ENCODE data around the gene HSPBP1. TPM values are rescaled to one million over a fixed set of nuclear protein-coding genes. Genes with fewer than 3 reads are reported as not detected.

Gene HSPBP1
- total RNA-seq, 1 experiment from 2014 or later, result 63.0 TPM

DNA sequence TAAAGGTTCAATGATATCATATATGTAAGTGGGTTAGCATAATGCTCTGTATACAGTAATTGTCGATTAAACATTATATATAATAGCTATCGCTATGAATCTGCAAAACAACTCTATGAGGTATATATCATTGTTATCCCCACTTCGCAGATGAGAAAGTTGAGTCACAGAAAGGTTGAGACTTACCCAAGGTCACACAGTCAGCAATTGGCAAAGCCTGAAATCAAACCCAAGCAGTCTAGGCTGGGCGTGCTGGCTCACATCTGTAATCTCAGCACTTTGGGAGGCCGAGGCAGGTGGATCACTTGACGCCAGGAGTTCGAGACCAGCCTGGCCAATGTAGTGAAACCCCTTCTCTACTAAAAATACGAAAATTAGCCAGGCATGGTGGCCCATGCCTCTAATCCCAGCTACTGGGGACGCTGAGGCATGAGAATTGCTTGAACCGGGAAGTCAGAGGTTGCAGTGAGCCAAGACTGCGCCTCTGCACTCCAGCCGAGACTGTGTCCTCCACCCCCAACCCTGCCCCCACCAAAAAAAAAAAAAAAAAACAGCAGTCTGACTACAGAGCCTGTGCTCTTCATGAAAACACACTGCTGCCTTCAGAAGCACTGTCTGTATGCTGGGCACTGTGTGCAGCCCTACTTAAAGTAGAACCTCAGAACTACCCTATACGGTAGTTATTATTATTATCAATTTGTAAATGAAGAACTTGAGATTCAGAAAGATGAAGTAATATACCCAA, 1.3 kb downstream of the HSPBP1 start:
- intact Hi-C loops (cut with micrococcal nuclease), result no loop called here
- DNase-seq (ENCODE audit: low read depth, low spot score) (no peak), ATAC-seq (no peak)
- H3K36me3 ChIP-seq (ENCODE audit: control insufficient read depth in 1 of 2, insufficient read depth in 2 of 2, low read length in 2 of 2), result peaks cover 7 to 15% of the 10 kb centered on the region in 2 experiments; a peak in 3 of 4 replicates
- peak overlapping the region; percentile 100 for H3K4me2 ChIP-seq (ENCODE audit: low read length)
- peaks cover 18 to 28% of the 10 kb centered on the region in 2 experiments for H3K4me1 ChIP-seq (ENCODE audit: control insufficient read depth in 1 of 2, insufficient read depth in 2 of 2, low read length in 2 of 2)
- no peak for TF ChIP-seq CBX3 (IDR thresholded peaks at IDR 0.05; ENCODE audit: low read depth)
- no peaks in the 10 kb centered on the region for H3K27me3 ChIP-seq (ENCODE audit: insufficient read depth, low read length)
- POLR2A ChIA-PET, result interaction anchor here (1.3 to 3.3 kb wide), 2 partner anchors 9 to 19 kb away, joined by 3 to 26 read pairs; partner anchors contain the start of gene PPP6R1
- H3K4me3 ChIP-seq (replicated peaks in 1 of 2; ENCODE audit: low read depth in 1 of 2, low read length in 2 of 2), result peak overlapping the region; percentile 97 to 99
- peaks cover 16% of the 10 kb centered on the region for H3K79me2 ChIP-seq (ENCODE audit: insufficient read depth, low read length)
- H2AFZ ChIP-seq (ENCODE audit: low read depth, low read length, poor library complexity, severe bottlenecking), result no peak overlapping the region
- H3K9ac ChIP-seq (ENCODE audit: low read length), result peak overlapping the region; percentile 89
- no peaks in the 10 kb centered on the region for H3K9me2 ChIP-seq (ENCODE audit: insufficient read depth)
- no TSS peak for BruUV-seq (replicated peaks)
- no peaks in the 10 kb centered on the region for H3K9me3 ChIP-seq (ENCODE audit: control insufficient read depth in 1 of 2, insufficient read depth in 1 of 2, low read depth in 1 of 2, low read length in 2 of 2)
- CTCF ChIA-PET, result no interaction called here
- no peaks in the 10 kb centered on the region for H4K20me1 ChIP-seq (ENCODE audit: insufficient read depth)
- RAD21 ChIA-PET (ENCODE audit: low non-redundant PET in 1 of 2, low total read pairs in 2 of 2, uncharacterized antibody in 2 of 2, unreplicated experiment in 2 of 2), result no interaction called here
- H3K27ac ChIP-seq (ENCODE audit: low read depth, low read length), result no peak overlapping the region

DNA sequence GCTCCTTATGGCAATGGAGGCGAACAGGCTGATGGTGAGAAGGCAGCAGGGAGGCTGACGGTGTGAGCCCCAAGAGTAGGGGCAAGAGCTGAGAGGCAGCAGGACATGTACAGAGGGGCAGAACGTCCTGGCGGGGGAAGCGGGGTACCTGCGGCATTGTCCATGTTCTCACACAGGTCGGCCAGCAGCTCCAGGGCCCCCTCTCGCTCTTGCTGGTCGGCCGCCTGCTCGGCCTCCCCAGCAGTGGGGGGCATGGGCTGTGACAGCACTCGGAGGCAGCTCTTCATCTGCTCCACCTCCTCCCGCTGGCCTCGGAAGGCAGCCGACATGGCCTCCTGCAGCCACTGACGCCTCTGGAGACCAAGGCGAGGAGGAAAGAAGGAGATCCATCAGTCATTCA, 2.4 kb downstream of the HSPBP1 start:
- Histone ChIP-seq H3K9me2 (ENCODE audit: insufficient read depth) (no peaks in the 10 kb centered on the region), H3K36me3 (ENCODE audit: control insufficient read depth in 1 of 2, insufficient read depth in 2 of 2, low read length in 2 of 2) (peaks cover 7 to 21% of the 10 kb centered on the region in 2 experiments; a peak in 3 of 4 replicates), H3K4me1 (ENCODE audit: control insufficient read depth in 1 of 2, insufficient read depth in 2 of 2, low read length in 2 of 2) (peaks cover 11 to 18% of the 10 kb centered on the region in 2 experiments), H3K79me2 (ENCODE audit: insufficient read depth, low read length) (peaks cover 13% of the 10 kb centered on the region), H3K4me3 (replicated peaks in 1 of 2; ENCODE audit: low read depth in 1 of 2, low read length in 2 of 2) (no peak overlapping the region), H3K27ac (ENCODE audit: low read depth, low read length) (no peak overlapping the region), H4K20me1 (ENCODE audit: insufficient read depth) (no peaks in the 10 kb centered on the region), H3K9me3 (ENCODE audit: control insufficient read depth in 1 of 2, insufficient read depth in 1 of 2, low read depth in 1 of 2, low read length in 2 of 2) (no peaks in the 10 kb centered on the region), H3K27me3 (ENCODE audit: insufficient read depth, low read length) (no peaks in the 10 kb centered on the region), H3K9ac (ENCODE audit: low read length) (no peak overlapping the region), H3K4me2 (ENCODE audit: low read length) (no peak overlapping the region), H2AFZ (ENCODE audit: low read depth, low read length, poor library complexity, severe bottlenecking) (no peak overlapping the region)
- ATAC-seq, result no peak
- no peak for DNase-seq (ENCODE audit: low read depth, low spot score)
- ChIA-PET POLR2A (interaction anchor here (1.3 to 3.3 kb wide), 2 partner anchors 8 to 18 kb away, joined by 3 to 26 read pairs; partner anchors contain the start of gene PPP6R1), RAD21 (ENCODE audit: low non-redundant PET in 1 of 2, low total read pairs in 2 of 2, uncharacterized antibody in 2 of 2, unreplicated experiment in 2 of 2) (no interaction called here), CTCF (no interaction called here)
- TF ChIP-seq EGR1 (IDR thresholded peaks at IDR 0.05; ENCODE audit: low read depth), result no peak
- no peak for TF ChIP-seq ZNF274 (IDR thresholded peaks at IDR 0.05; ENCODE audit: low read depth, low read length)
- TF ChIP-seq POLR2AphosphoS5 (IDR thresholded peaks at IDR 0.05; ENCODE audit: low read depth, low read length), result no peak
- no peak for TF ChIP-seq ZBTB33 (IDR thresholded peaks at IDR 0.05; ENCODE audit: extremely low read depth, insufficient replicate concordance, low read length)
- no peak for TF ChIP-seq YY1 (IDR thresholded peaks at IDR 0.05; ENCODE audit: extremely low read depth, insufficient replicate concordance, low read depth, low read length)
- no peak for TF ChIP-seq MAX (IDR thresholded peaks at IDR 0.05)
- no peak for TF ChIP-seq SRF (IDR thresholded peaks at IDR 0.05; ENCODE audit: low read depth)
- no peak for TF ChIP-seq SP1 (IDR thresholded peaks at IDR 0.05; ENCODE audit: low read depth)
- no peak for TF ChIP-seq RAD21 (IDR thresholded peaks at IDR 0.05; ENCODE audit: low read depth)
- no TSS peak for BruUV-seq (replicated peaks)
- intact Hi-C loops (cut with micrococcal nuclease), result no loop called here
